Raji (cell line): ENCODE data around the gene TYMP.

Experiments
- POLR2A ChIP-seq: IDR thresholded peaks from 2 replicates; pipeline ENCODE4 v1.6.1; 2011; ENCODE audit warnings: low read depth, low read length, control low read depth; ENCODE audit not compliant: insufficient read depth

Gene TYMP

DNA sequence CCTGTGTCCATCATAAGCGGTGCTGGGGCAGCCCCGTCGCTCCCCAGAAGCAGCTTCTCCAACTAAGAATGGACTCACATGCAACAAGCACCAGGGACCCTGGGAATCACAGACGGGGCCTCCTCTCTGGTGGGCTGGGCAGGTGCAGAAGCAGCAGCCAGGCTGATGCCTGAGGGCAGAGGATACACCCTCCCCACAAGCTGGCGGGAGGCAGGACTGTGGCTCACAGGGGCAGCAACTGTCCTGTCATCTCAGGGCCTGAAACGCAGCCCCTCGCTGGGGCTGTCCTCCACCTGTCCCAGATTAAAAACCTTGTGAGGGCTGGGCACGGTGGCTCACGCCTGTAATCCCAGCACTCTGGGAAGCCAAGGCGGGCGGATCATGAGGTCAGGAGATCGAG is 51.9 kb downstream of the TYMP start:
- TF ChIP-seq POLR2A = no peak

- TF ChIP-seq POLR2A = no peak
These were observed 52.9 kb downstream of the TYMP start for GRCh38 chr22:50476868-50477267.
